T-helper 2 cell treated with Interferon-gamma antibody and Interleukin-4, amounts not matched to agents 5 μg/mL and 100 μg/mL, for 36 hours (primary cell): ENCODE data around the gene CCDC142.

Source experiments
- DNase-seq: peaks from one replicate; pipeline ENCODE4 v3.0.0; 2021; ENCODE audit warnings: low spot score
- H3K27ac Mint-ChIP-seq: one replicate; pipeline ENCODE4 v1.8.0; 2021; ENCODE audit warnings: mild to moderate bottlenecking, mixed read lengths
- H3K27me3 Mint-ChIP-seq: one replicate; pipeline ENCODE4 v1.8.0; 2021; ENCODE audit warnings: low read depth, mixed read lengths
- H3K36me3 Mint-ChIP-seq: one replicate; pipeline ENCODE4 v1.8.0; 2021; ENCODE audit warnings: low read depth, mixed read lengths
- H3K4me1 Mint-ChIP-seq: one replicate; pipeline ENCODE4 v1.8.0; 2021; ENCODE audit warnings: low read depth, mixed read lengths
- H3K4me3 Mint-ChIP-seq: one replicate; pipeline ENCODE4 v1.8.0; 2022; ENCODE audit warnings: mild to moderate bottlenecking, moderate library complexity, mixed read lengths
- H3K9me3 Mint-ChIP-seq: one replicate; pipeline ENCODE4 v1.8.0; 2021; ENCODE audit warnings: mixed read lengths

The CCDC142 gene

DNA sequence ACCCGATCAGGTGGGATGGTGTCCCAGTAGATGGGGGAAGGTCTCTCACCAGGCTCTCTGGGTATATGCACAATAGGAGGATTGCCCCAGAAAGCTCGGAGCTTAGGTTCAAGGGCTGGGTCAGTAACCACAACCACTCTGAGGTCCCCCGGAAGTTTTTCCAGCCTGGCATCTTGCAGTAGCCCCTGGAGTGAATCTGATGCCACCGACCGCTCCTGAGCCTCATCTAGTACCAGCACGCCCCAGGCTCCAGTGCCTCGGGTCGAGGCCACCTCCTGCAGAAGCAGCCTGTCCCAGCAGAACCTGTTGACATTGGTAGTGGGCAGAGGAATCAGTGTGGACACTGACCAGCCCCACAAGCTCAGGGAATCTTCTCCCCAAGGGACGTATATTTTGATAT lies 41.2 kb upstream of the CCDC142 start:
- Mint-ChIP-seq H3K27ac (no peak overlapping the region), H3K27me3 (peaks cover 15% of the 10 kb centered on the region), H3K9me3 (no peaks in the 10 kb centered on the region), H3K36me3 (peaks cover 35% of the 10 kb centered on the region), H3K4me1 (peaks cover 20% of the 10 kb centered on the region), H3K4me3 (no peak overlapping the region)
- no peak for DNase-seq

DNA sequence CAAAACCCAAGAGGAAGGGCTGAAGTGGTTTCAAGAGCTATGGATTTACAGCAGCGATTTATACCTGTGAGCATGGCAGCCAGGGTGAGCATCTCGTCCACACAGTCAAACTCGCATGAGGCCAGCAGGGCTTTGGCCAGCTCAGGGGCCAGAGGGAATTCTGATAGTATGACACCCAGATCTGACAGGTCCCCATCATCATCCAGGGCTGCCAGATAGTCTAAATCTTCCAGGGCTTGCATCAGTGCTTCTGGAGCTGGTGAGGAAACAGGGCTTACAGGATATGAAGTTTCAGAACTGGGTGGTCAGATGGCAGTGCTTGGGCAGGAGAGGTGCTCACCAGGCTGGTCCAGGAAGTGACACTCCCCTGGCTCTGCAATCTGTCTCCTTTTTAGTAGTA lies 39.7 kb upstream of the CCDC142 start:
- no peak overlapping the region for H3K27ac Mint-ChIP-seq
- H3K4me1 Mint-ChIP-seq: peaks cover 14% of the 10 kb centered on the region
- no peaks in the 10 kb centered on the region for H3K9me3 Mint-ChIP-seq
- H3K27me3 Mint-ChIP-seq: peaks cover 30% of the 10 kb centered on the region
- peaks cover 23% of the 10 kb centered on the region for H3K36me3 Mint-ChIP-seq
- DNase-seq: no peak
- no peak overlapping the region for H3K4me3 Mint-ChIP-seq

DNA sequence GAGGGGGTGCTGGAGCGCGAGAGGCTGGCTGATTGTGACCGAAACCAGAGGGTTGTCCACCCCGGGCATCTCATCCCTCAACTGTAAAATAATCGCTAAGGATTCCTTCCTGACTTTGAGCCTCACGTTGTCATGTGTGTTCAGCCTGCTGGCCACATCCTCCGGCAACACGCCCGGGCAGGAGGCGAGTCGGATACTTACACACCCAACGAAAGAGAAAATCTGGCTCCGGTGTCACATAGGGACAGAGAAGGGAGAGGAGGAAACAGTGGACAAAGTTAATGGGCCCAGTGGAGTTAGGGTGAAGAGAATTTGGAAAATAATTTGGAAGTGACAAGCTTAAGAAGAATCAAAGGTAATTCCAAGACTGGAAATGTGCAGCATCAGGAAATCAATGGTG lies 33.9 kb upstream of the CCDC142 start:
- H3K36me3 Mint-ChIP-seq: peaks cover 8% of the 10 kb centered on the region
- peak overlapping the region; percentile 76 for H3K4me3 Mint-ChIP-seq
- H3K27ac Mint-ChIP-seq: no peak overlapping the region
- no peaks in the 10 kb centered on the region for H3K9me3 Mint-ChIP-seq
- DNase-seq: no peak
- H3K4me1 Mint-ChIP-seq: peaks cover 16% of the 10 kb centered on the region
- peaks cover 73% of the 10 kb centered on the region for H3K27me3 Mint-ChIP-seq

DNA sequence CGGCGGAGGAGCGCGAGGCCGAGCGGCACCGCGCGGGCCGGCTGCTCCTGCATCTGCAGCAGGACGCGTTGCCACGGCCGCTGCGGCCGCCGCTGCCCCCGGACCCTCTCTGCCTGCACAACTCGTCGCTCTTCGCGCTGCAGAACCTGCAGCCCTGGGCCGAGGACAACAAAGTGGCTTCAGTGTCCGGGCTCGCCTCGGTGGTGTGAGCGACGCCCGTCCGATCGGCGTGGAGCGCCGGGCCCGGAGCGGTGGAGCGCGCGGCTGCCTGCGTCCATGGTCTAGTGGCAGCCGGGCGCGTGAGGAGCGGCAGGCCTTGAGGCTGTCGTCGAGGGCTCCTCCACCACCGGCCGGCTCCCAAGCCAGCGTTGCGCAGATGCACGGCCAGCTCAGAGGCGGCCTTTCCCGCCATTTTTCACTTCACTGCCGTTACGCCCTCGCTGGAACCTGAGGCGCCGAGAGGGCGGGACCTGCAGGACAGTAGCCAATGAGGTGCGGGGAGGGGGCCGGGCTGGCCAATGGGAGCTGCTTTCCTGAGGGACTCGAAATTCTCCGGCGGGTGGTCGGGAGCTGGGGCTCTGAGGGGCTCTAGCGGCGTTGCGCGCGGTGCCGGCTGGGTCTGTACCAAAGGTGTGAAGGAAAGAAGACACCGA lies 33.3 kb upstream of the CCDC142 start:
- Mint-ChIP-seq H3K4me3 (peak overlapping the region; percentile 76), H3K36me3 (peaks cover 8% of the 10 kb centered on the region), H3K27me3 (peaks cover 78% of the 10 kb centered on the region), H3K27ac (no peak overlapping the region), H3K4me1 (peaks cover 20% of the 10 kb centered on the region), H3K9me3 (no peaks in the 10 kb centered on the region)
- peak; percentile 71 for DNase-seq

DNA sequence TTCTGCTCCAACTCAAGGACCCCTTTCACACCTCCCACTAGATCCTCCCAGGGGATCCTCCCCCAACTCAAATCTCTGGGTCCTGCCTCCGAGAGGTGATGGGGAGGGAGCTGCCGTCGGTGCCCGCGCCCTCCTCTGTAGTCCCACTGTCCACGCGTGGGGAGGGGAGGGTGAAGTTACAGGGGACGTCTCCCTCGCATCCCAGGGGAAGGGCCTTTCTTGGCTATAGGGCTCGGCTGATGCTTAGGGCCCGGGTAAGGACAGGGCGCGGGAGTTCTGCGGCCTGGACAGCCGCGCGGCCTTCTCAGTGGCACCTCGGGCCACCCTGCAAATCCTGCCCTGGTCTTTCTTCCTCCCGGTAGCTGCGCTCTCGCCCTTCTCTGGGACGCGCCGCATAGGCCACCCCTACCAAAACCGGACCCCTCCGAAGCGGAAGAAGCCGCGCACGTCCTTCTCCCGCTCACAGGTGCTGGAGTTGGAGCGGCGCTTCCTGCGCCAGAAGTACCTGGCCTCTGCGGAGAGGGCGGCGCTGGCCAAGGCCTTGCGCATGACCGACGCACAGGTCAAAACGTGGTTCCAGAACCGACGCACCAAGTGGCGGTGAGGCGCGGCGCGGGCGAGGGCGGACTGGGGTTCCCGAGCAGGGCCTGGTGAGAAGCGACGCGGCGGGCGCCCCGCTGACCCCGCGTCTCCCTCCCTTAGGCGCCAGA lies 32.6 kb upstream of the CCDC142 start:
- DNase-seq: no peak
- H3K4me3 Mint-ChIP-seq: peak overlapping the region; percentile 82
- no peaks in the 10 kb centered on the region for H3K9me3 Mint-ChIP-seq
- peaks cover 80% of the 10 kb centered on the region for H3K27me3 Mint-ChIP-seq
- peaks cover 24% of the 10 kb centered on the region for H3K4me1 Mint-ChIP-seq
- H3K27ac Mint-ChIP-seq: peak overlapping the region; percentile 49
- peaks cover 8% of the 10 kb centered on the region for H3K36me3 Mint-ChIP-seq

DNA sequence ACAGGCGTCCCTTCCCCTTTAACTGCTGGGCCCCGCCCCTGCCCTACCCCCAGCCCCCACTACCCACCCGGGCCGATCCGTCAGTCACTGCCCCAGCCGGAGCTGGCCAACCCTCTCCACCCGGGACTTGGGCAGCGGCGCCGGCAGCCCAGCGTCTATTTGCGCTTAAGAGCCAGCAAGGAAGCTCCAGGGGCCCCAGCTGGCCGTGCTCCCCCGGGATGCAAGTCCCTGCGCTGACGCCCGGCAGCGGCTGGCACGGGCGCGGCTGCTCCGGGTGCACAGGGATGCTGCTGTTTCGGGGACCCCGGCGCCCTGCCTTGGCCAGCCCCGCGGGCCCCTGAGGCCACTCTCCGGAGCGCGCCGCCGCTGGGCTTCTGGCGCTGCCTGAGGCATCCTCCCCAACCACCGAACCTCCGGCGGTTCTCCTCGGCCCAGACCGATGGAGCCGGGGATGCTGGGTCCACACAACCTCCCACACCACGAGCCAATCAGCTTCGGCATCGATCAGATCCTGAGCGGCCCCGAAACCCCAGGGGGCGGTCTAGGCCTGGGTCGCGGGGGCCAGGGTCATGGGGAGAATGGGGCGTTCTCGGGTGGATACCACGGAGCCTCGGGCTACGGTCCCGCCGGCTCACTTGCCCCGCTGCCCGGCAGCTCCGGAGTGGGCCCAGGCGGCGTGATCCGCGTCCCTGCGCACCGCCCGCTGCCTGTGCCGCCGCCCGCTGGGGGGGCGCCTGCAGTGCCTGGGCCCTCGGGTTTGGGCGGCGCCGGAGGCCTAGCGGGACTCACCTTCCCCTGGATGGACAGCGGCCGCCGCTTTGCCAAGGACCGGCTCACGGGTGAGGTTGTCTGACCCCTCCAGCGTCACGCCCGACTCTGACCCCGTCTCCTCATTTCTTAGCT lies 31.8 kb upstream of the CCDC142 start, which contains the start of gene TLX2:
Gene TLX2, plus strand, starts transcription at position 83 of the 903 bp plus-strand sequence. Its CDS starts 357 bp downstream, at position 440.
- Mint-ChIP-seq H3K27me3 (peaks cover 77% of the 10 kb centered on the region), H3K27ac (no peak within 1 kb of the TSS), H3K4me1 (peaks cover 27% of the 10 kb centered on the region), H3K9me3 (no peaks in the 10 kb centered on the region), H3K4me3 (peak within 1 kb of the TSS; percentile 82), H3K36me3 (peaks cover 8% of the 10 kb centered on the region)
- no peak for DNase-seq

DNA sequence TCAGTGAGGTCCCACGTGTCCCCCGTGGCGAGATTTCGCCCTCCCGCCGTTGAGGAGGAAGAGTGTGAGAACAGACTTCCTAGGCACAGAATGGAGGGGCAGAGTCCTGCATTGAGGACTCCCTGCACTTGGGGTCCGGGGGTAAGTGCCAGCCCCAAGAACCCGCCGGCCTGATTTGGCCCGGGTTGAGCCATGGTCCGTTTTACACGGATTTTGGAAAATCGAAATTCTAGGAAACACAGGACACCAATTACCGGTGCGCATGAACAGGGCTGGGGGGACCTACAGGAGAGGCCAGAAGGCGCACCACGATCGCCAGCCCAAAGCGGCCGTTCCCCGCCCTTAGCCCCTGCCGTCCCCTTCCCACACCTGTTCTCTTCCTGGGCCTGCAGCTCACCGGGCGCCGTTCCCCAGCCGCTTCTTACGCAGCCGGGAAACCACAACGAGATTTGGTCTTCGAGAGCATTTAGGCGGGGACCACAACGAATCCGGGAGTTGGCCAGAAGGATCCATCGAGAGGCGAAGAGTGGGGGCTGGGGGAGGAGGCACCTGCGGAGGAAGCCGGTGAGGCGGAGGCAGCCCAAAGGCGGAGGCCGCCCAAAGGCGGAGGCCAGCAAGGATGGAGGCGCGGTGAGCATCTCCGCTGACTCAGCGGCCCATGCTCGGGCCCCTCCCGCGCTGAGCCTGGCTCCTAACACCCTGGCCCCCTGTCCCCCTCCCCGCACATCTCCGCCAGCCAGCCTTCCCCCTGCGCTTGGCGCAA lies 31.0 kb upstream of the CCDC142 start:
- DNase-seq: no peak
- Mint-ChIP-seq H3K36me3 (peaks cover 8% of the 10 kb centered on the region), H3K4me1 (peaks cover 28% of the 10 kb centered on the region), H3K27ac (no peak overlapping the region), H3K9me3 (no peaks in the 10 kb centered on the region), H3K27me3 (peaks cover 69% of the 10 kb centered on the region), H3K4me3 (peak overlapping the region; percentile 55)

DNA sequence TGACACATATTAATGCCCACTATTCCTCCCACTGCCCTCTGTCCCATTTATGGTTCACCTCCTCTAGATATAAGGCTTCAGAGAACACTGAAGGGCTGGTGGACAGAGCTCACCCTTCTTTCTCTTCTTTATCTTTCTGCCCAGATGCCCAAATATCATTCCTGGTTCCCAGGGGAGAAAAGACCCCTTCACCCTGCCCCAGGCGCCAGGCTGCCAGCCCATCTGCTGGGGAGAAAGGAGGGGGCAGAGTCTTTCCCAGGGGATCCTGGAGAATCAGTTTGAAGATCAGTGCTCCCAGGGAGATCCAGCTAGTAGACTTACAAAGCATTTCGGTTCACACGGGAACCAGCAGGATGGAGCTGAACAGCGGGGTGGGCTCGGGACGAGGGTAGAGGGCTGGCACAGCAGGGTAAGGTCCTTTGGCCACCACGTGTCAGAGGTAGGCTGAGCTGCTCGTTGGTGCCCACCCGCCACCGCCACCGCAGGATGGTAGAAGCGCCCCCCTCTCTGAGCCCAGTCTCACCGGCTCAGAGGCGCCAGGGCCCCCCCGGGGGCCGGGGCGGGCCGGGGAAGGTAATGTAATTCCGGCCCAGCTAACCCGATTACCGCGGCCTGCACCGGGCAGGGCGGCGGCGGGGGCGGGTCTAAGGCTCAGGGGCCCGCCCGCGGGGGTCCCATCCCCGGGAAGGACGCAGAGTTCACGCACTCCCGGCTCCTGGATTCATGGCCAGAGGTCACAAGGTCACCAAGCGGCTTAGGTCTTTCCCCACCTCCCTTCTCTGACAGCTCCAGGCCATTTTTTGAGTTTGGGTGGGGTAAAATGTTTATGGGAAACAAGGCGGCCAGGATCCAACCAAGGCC lies 30.2 kb upstream of the CCDC142 start:
- peaks cover 8% of the 10 kb centered on the region for H3K36me3 Mint-ChIP-seq
- no peak for DNase-seq
- no peaks in the 10 kb centered on the region for H3K9me3 Mint-ChIP-seq
- H3K4me1 Mint-ChIP-seq: peaks cover 35% of the 10 kb centered on the region
- H3K27me3 Mint-ChIP-seq: peaks cover 64% of the 10 kb centered on the region
- peak overlapping the region; percentile 55 for H3K4me3 Mint-ChIP-seq
- no peak overlapping the region for H3K27ac Mint-ChIP-seq

DNA sequence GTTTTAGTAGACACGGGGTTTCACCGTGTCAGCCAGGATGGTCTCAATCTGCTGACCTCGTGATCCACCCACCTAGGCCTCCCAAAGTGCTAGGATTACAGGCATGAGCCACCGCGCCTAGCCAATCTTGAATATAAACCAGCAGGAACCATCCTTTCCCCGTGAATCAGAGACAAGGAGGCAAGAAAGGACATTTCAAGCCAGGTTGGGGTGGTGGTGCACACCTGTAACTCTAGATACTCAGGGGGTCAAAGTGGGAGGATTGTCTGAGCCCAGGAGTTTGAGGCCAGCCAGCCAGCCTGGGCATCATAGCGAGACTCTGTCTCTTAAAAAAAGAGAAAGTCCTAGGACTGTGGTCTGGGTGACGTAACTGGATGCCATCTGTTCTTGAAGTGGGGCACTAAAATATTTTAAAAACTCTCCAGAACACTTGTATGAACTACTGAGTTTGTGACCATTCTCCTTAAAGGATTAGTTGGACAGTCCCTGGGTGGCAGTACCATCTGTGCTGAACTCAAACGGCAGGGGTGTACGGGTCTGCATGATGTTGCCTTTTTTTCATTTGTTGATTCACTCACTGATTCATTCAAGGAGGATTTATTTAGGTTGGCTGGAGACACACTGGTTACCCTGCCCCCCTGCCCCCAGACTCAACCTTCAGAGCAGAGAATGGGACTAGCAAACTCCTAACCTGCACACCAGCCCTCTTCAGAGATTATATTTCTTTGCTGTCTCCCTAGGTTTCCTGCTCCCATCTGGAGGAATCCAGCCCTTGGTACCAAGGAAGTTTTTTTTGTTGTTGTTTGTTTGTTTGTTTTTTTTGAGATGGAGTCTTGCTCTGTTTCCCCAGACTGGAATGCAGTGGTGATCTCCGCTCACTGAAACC lies 28.5 kb upstream of the CCDC142 start:
- DNase-seq: no peak
- peaks cover 7% of the 10 kb centered on the region for H3K36me3 Mint-ChIP-seq
- no peaks in the 10 kb centered on the region for H3K9me3 Mint-ChIP-seq
- H3K27ac Mint-ChIP-seq: no peak overlapping the region
- peaks cover 32% of the 10 kb centered on the region for H3K4me1 Mint-ChIP-seq
- H3K27me3 Mint-ChIP-seq: peaks cover 48% of the 10 kb centered on the region
- H3K4me3 Mint-ChIP-seq: no peak overlapping the region

DNA sequence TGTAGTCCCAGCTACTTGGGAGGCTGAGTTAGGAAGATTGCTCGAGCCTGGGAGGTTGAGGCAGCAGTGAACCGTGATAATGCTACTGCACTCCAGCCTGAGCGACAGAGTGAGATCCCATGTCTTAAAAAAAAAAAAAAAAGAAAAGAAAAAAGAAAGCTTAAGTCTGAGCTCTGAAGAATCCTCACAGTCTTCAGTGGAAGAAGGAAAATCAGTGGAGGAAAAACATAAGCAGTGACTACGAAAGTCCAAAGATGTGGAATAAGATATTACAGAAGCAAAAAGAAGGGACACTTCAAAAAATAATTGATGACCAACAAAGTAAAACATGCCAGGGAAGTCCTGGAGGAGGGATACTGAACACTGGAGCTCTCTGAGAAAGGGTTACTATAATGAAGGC lies 27.5 kb upstream of the CCDC142 start:
- Mint-ChIP-seq H3K36me3 (peaks cover 12% of the 10 kb centered on the region), H3K4me3 (no peak overlapping the region), H3K9me3 (no peaks in the 10 kb centered on the region), H3K27me3 (peaks cover 41% of the 10 kb centered on the region), H3K27ac (no peak overlapping the region), H3K4me1 (peaks cover 34% of the 10 kb centered on the region)
- DNase-seq: no peak

DNA sequence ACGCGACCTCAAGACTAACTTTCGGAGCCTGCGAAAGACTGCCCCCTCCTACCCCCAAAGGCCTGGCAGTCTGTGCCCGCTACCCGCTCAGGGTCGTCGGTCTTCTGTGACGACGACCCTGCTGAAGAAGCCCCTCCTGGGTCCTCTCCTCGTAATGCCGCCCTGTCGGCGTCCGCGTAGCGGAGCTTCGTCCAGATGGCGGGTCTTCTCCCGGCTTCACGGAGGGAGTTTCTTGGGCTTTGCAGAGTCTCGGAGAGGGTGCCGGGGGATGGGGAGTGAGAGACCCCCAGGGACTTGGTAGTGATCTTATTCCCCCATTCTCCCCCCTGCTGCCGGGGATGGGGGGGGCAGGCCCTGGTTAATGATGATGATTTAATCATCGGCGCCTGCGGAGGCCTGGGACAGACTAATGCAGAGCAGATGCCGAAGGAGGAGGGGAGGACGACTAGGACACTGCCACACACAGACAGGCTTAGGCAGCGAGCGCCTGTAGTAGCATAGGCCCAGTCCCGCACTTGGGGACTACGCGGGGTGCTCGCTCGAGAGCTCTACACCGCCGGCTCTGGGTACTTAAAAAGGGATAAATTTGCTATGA lies 25.2 kb upstream of the CCDC142 start:
- no peak for DNase-seq
- Mint-ChIP-seq H3K4me1 (peaks cover 41% of the 10 kb centered on the region), H3K27me3 (peaks cover 29% of the 10 kb centered on the region), H3K4me3 (peak overlapping the region; percentile 96), H3K36me3 (peaks cover 23% of the 10 kb centered on the region), H3K9me3 (no peaks in the 10 kb centered on the region), H3K27ac (peak overlapping the region; percentile 99)
